ENCODE data around the gene PDPN. TPM values are rescaled to one million over a fixed set of nuclear protein-coding genes. Genes with fewer than 3 reads are reported as not detected.

The PDPN gene
- polyA plus RNA-seq, 1 of the 3 experiments (the other 2 are of a cell fraction): not detected

GRCh38 chr1:13549521-13549920 is 34.1 kb upstream of the PDPN start:
- Histone ChIP-seq H3K27ac (ENCODE audit: low read depth in 2 of 2, low read length in 1 of 2) (no peak overlapping the region), H3K9me3 (no peaks in the 10 kb centered on the region), H2AFZ (ENCODE audit: low read depth) (no peak overlapping the region), H3F3A (replicated peaks; ENCODE audit: insufficient read depth) (no peaks in the 10 kb centered on the region), H3K4me3 (ENCODE audit: low read depth in 2 of 2, low read length in 1 of 2) (no peak overlapping the region), H3K36me3 (replicated peaks in 1 of 2; ENCODE audit: control insufficient read depth in 1 of 2, insufficient read depth in 2 of 2, low read length in 1 of 2) (no peaks in the 10 kb centered on the region), H3K9me2 (no peaks in the 10 kb centered on the region), H3K9ac (no peak overlapping the region), H3K27me3 (ENCODE audit: insufficient read depth) (no peaks in the 10 kb centered on the region; the same call in 1 of the 2 replicates), H3K4me1 (ENCODE audit: control insufficient read depth in 1 of 2, insufficient read depth in 2 of 2, low read depth in 1 of 2, low read length in 1 of 2) (no peaks in the 10 kb centered on the region), H4K20me1 (ENCODE audit: insufficient read depth) (no peaks in the 10 kb centered on the region), H3K79me2 (ENCODE audit: insufficient read depth) (no peaks in the 10 kb centered on the region), H3K4me2 (no peak overlapping the region)
- CTCF ChIA-PET: no interaction called here
- POLR2A ChIA-PET: no interaction called here
- DNase-seq: no peak
- TF ChIP-seq RAD21 (IDR thresholded peaks at IDR 0.05; ENCODE audit: low read length): no peak
- 4% methylated on average over 3 of the region's 3 CpGs for WGBS (ENCODE audit: low lambda C conversion rate)

- H3K4me3 ChIP-seq (ENCODE audit: low read depth in 2 of 2, low read length in 1 of 2): no peak overlapping the region
- no peaks in the 10 kb centered on the region for H3K36me3 ChIP-seq (replicated peaks in 1 of 2; ENCODE audit: control insufficient read depth in 1 of 2, insufficient read depth in 2 of 2, low read length in 1 of 2)
- no peaks in the 10 kb centered on the region for H3F3A ChIP-seq (replicated peaks; ENCODE audit: insufficient read depth)
- H4K20me1 ChIP-seq (ENCODE audit: insufficient read depth): no peaks in the 10 kb centered on the region
- TF ChIP-seq RFX5 (IDR thresholded peaks at IDR 0.05; ENCODE audit: low read length): no peak
- TF ChIP-seq RCOR1 (IDR thresholded peaks at IDR 0.05; ENCODE audit: low read length): no peak
- no peak for TF ChIP-seq TCF12 (IDR thresholded peaks at IDR 0.05)
- no peak for TF ChIP-seq CHD2 (IDR thresholded peaks at IDR 0.05; ENCODE audit: low read length, partially characterized antibody)
- no peak for TF ChIP-seq USF2 (IDR thresholded peaks at IDR 0.05; ENCODE audit: borderline replicate concordance, low read depth, low read length)
- no peak for TF ChIP-seq FOXM1 (IDR thresholded peaks at IDR 0.05; ENCODE audit: low read depth)
- no peak for TF ChIP-seq PBX3 (IDR thresholded peaks at IDR 0.05)
- no peak for TF ChIP-seq TEAD4 (IDR thresholded peaks at IDR 0.05; ENCODE audit: borderline replicate concordance, insufficient read depth)
- TF ChIP-seq NRF1 (IDR thresholded peaks at IDR 0.05; ENCODE audit: low read depth, low read length): no peak
- no peak for TF ChIP-seq ELF1 (IDR thresholded peaks at IDR 0.05)
- no peak for TF ChIP-seq TAF1 (IDR thresholded peaks at IDR 0.05; ENCODE audit: borderline replicate concordance, low read depth, low read length)
- TF ChIP-seq NFIC (IDR thresholded peaks at IDR 0.05; ENCODE audit: borderline replicate concordance): no peak
- TF ChIP-seq EP300 (IDR thresholded peaks at IDR 0.05; ENCODE audit: borderline replicate concordance in 1 of 2, low read depth in 1 of 2, low read length in 1 of 2): no peak
- no peak for TF ChIP-seq CTCF (IDR thresholded peaks at IDR 0.05)
- no peak for TF ChIP-seq FOSL2 (IDR thresholded peaks at IDR 0.05; ENCODE audit: borderline replicate concordance, low read depth)
- TF ChIP-seq MXI1 (IDR thresholded peaks at IDR 0.05; ENCODE audit: low read depth, low read length): no peak
- TF ChIP-seq JUND (IDR thresholded peaks at IDR 0.05): no peak
- TF ChIP-seq FOXJ3 (CRISPR knock-in tag; IDR thresholded peaks at IDR 0.05): no peak
- TF ChIP-seq USF1 (IDR thresholded peaks at IDR 0.05; ENCODE audit: borderline replicate concordance, low read depth): no peak
- no peak for TF ChIP-seq IRF3 (IDR thresholded peaks at IDR 0.05; ENCODE audit: low read depth, low read length)
- 3% methylated on average over 4 of the region's 4 CpGs for WGBS (ENCODE audit: low lambda C conversion rate)
- H3K79me2 ChIP-seq (ENCODE audit: insufficient read depth): no peaks in the 10 kb centered on the region
- H3K9me2 ChIP-seq: no peaks in the 10 kb centered on the region
- POLR2A ChIA-PET: no interaction called here
- no peaks in the 10 kb centered on the region for H3K9me3 ChIP-seq
- no peak overlapping the region for H3K27ac ChIP-seq (ENCODE audit: low read depth in 2 of 2, low read length in 1 of 2)
- CTCF ChIA-PET: no interaction called here
- no peak overlapping the region for H3K4me2 ChIP-seq
- no peaks in the 10 kb centered on the region for H3K4me1 ChIP-seq (ENCODE audit: control insufficient read depth in 1 of 2, insufficient read depth in 2 of 2, low read depth in 1 of 2, low read length in 1 of 2)
- H3K9ac ChIP-seq: no peak overlapping the region
- no peak for DNase-seq
- H3K27me3 ChIP-seq (ENCODE audit: insufficient read depth): no peaks in the 10 kb centered on the region; the same call in 1 of the 2 replicates
- H2AFZ ChIP-seq (ENCODE audit: low read depth): no peak overlapping the region
Measured at GRCh38 chr1:13550663-13551062, 33.0 kb upstream of the PDPN start.
